PC-9 (cell line): ENCODE data around the gene ZNF587B. TPM values are rescaled to one million over a fixed set of nuclear protein-coding genes. Genes with fewer than 3 reads are reported as not detected.

Experiments used
- BruUV-seq: library from RNA; stranded (reverse); fragments of 400-500 nt; replicated peaks from 2 replicates; lab custom pipeline; 2021; lab: Mats Ljungman, UMichigan
- CTCF ChIA-PET: fragments of 300-600 bp; sonication (Branson Sonifier 250); formaldehyde crosslinking; loops from one replicate; lab custom pipeline; 2022; ENCODE audit warnings: antibody characterized with exemption; lab: Charles Lee
- POLR2A ChIA-PET: fragments of 300-600 bp; sonication (Branson Sonifier 250); formaldehyde crosslinking; loops from one replicate; lab custom pipeline; 2022; ENCODE audit warnings: antibody characterized with exemption; ENCODE audit not compliant: unreplicated experiment; lab: Charles Lee
- DNase-seq, 2 experiments: peaks; one replicate each; pipeline versions ENCODE4 v3.0.0 to v3.0.0-alpha.2; 2015 to 2022; ENCODE audit warnings: mixed read lengths in 1 of 2
- H2AFZ ChIP-seq: fragments of 200-600 bp; sonication (generic); 2 replicates; pipeline ENCODE4 v1.8.1; 2017; ENCODE audit warnings: antibody characterized with exemption
- H3F3A ChIP-seq: fragments of 200-600 bp; sonication (generic); 2 replicates; pipeline ENCODE4 v1.8.1; 2017; ENCODE audit warnings: antibody characterized with exemption, mild to moderate bottlenecking, low read depth; ENCODE audit not compliant: insufficient read depth
- H3K27ac ChIP-seq: fragments of 200-600 bp; sonication (generic); 2 replicates; pipeline ENCODE4 v1.6.1; 2016; ENCODE audit warnings: mixed run types
- H3K27me3 ChIP-seq: fragments of 200-600 bp; sonication (generic); 2 replicates; pipeline ENCODE4 v1.6.1; 2016; ENCODE audit warnings: low read depth, mixed run types; ENCODE audit not compliant: insufficient read depth
- H3K36me3 ChIP-seq: fragments of 200-600 bp; sonication (generic); 2 replicates; pipeline ENCODE4 v1.6.1; 2016; ENCODE audit warnings: low read depth, mixed run types
- H3K4me1 ChIP-seq: fragments of 200-600 bp; sonication (generic); replicated peaks from 2 replicates; pipeline ENCODE4 v1.6.1; 2016; ENCODE audit warnings: mixed run types; ENCODE audit not compliant: insufficient read depth
- H3K4me2 ChIP-seq: fragments of 200-600 bp; sonication (generic); 2 replicates; pipeline ENCODE4 v1.6.1; 2017; ENCODE audit warnings: mixed run types
- H3K4me3 ChIP-seq: fragments of 200-600 bp; sonication (generic); 2 replicates; pipeline ENCODE4 v1.6.1; 2016; ENCODE audit warnings: mixed run types
- H3K79me2 ChIP-seq: fragments of 200-600 bp; sonication (generic); 2 replicates; pipeline ENCODE4 v1.6.1; 2017; ENCODE audit warnings: low read depth, mixed run types
- H3K9me2 ChIP-seq: fragments of 200-600 bp; sonication (generic); 2 replicates; pipeline ENCODE4 v1.8.1; 2017; ENCODE audit warnings: mild to moderate bottlenecking; ENCODE audit not compliant: insufficient read depth
- H3K9me3 ChIP-seq: fragments of 200-600 bp; sonication (generic); 2 replicates; pipeline ENCODE4 v1.8.1; 2016; ENCODE audit warnings: low read depth; ENCODE audit not compliant: insufficient read depth
- H4K20me1 ChIP-seq: fragments of 200-600 bp; sonication (generic); 2 replicates; pipeline ENCODE4 v1.8.1; 2017; ENCODE audit not compliant: insufficient read depth
- EZH2 ChIP-seq: fragments of 200-600 bp; sonication (generic); IDR thresholded peaks from 2 replicates; pipeline ENCODE4 v1.8.0; 2017; ENCODE audit warnings: antibody characterized with exemption, low read depth
- intact Hi-C: fragments of 100-400 bp; cut with micrococcal nuclease; formaldehyde crosslinking; loops from one replicate; pipeline ENCODE4 v1.10.0; 2022; ENCODE audit not compliant: unreplicated experiment
- total RNA-seq: library from RNA; stranded (reverse); gene quantifications from 2 replicates; pipeline ENCODE4 v1.2.3, GENCODE V29; 2021
- TF ChIP-seq, protein P1 (sequence below): fragments of 200-600 bp; sonication (generic); conservative IDR thresholded peaks from 2 replicates; pipeline ENCODE4 v1.6.1; 2017; ENCODE audit warnings: mixed run types, antibody characterized with exemption, mild to moderate bottlenecking, moderate library complexity

The ZNF587B gene
- total RNA-seq, 1 experiment from 2014 or later, result 21.2 TPM

DNA sequence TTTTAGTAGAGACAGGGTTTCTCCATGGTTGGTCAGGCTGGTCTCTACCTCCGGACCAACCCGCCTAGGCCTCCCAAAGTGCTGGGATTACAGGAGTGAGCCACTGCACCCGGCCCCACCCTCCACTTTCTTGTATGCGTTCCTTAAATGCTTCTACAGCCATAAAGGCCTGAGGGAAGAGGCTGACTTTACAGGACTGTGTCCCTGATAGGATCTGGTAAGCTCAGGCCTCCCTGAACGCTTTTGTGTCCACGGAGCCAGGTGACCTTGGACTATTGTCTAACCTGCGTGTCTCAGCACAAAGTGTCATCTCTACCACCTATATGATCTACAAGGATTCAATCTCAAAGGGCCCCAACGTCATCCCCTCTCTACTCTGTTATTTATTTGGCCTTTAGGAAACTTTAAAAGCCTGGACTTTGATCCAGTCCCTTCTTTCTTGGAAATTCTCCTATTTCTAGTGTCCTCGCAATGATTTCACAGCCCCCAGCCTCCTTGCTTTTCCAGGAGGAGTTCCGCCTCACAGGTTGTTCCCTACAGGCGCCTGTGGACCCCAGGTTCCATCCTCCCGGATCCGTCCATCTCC, 16.1 kb upstream of the ZNF587B start:
- ChIA-PET CTCF (no interaction called here), POLR2A (interaction anchor here (1.2 kb wide), 1 partner anchor 10 kb away, joined by 28 read pairs; no protein-coding TSS in a partner anchor)
- peaks cover 4% of the 10 kb centered on the region; the same call in 1 of the 2 replicates for H3F3A ChIP-seq
- no peaks in the 10 kb centered on the region; the same call in 1 of the 2 replicates for H4K20me1 ChIP-seq
- H3K9me3 ChIP-seq, result no peaks in the 10 kb centered on the region
- intact Hi-C loops, result loop anchor here (1.0 to 2.0 kb wide), 3 partner anchors 10 to 67 kb away; partner anchors contain the start of gene ZNF776
- DNase-seq, result peak; percentile 45 to 77
- H3K4me3 ChIP-seq, result peak overlapping the region; percentile 80
- peak overlapping the region; percentile 42 for H3K27ac ChIP-seq
- TF ChIP-seq, protein P1, sequence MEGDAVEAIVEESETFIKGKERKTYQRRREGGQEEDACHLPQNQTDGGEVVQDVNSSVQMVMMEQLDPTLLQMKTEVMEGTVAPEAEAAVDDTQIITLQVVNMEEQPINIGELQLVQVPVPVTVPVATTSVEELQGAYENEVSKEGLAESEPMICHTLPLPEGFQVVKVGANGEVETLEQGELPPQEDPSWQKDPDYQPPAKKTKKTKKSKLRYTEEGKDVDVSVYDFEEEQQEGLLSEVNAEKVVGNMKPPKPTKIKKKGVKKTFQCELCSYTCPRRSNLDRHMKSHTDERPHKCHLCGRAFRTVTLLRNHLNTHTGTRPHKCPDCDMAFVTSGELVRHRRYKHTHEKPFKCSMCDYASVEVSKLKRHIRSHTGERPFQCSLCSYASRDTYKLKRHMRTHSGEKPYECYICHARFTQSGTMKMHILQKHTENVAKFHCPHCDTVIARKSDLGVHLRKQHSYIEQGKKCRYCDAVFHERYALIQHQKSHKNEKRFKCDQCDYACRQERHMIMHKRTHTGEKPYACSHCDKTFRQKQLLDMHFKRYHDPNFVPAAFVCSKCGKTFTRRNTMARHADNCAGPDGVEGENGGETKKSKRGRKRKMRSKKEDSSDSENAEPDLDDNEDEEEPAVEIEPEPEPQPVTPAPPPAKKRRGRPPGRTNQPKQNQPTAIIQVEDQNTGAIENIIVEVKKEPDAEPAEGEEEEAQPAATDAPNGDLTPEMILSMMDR, result no peak
- no peak for TF ChIP-seq EZH2
- H3K4me2 ChIP-seq, result peak overlapping the region; percentile 92
- peaks cover 12% of the 10 kb centered on the region for H3K79me2 ChIP-seq
- no peaks in the 10 kb centered on the region for H3K9me2 ChIP-seq
- H3K27me3 ChIP-seq, result no peaks in the 10 kb centered on the region
- peaks cover 25% of the 10 kb centered on the region; the same call in 1 of the 2 replicates for H3K36me3 ChIP-seq
- H2AFZ ChIP-seq, result peak overlapping the region; percentile 89
- BruUV-seq, result no TSS peak
- H3K4me1 ChIP-seq, result peaks cover 21% of the 10 kb centered on the region

DNA sequence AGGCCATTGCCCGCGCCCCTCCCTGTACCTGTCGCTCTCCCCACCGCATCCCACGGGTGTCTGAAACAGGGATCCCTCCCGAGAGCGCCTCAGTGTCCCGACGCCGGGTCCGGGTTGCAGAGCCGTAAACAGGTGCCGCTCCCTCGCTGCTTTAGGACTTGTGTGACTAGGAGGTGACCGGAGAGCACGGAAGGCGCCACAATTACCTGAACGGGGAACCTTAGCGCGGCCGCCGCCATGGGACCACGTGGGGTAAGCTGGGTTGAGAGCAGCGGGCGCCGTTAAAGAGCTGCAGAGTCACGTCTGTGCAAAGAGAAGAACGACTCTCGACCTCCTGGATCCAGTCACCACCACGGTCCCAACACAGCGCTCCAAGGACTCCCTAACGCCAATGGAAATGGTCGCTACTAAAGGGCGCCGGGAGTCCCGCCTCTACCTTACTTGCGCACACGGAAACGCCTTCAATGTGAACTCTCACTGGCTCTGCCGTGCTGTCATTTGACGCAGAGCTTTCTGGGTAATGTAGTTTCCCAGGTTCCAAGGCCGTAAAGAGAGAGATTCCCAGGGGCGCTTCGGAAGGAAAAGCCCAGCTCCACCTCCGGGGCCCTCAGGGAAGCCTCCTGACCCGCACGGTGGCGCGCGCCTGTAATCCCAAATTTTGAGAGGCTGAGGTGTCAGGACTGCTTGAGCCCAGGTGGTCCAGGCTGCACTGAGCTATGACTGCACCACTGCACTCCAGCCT, 15.4 kb upstream of the ZNF587B start, which contains the start of gene ZNF552:
TSS of gene ZNF552 (minus strand) at position 409 of the 742 bp plus-strand sequence. CDS start at position 239, 170 bp downstream.
- ChIA-PET CTCF (no interaction called here), POLR2A (interaction anchor here (0.5 to 1.2 kb wide), 6 partner anchors 10 to 499 kb away, joined by 3 to 28 read pairs (median 4); partner anchors contain the start of genes ZNF530 and ZNF548)
- no peaks in the 10 kb centered on the region for H3K27me3 ChIP-seq
- TSS peak; percentile 39 for BruUV-seq
- DNase-seq, result peak; percentile 84 to 93
- peak within 1 kb of the TSS; percentile 80 for H3K4me3 ChIP-seq
- TF ChIP-seq EZH2, result no peak
- TF ChIP-seq, protein P1, result no peak
- H3K36me3 ChIP-seq, result peaks cover 18% of the 10 kb centered on the region; the same call in 1 of the 2 replicates
- peaks cover 4% of the 10 kb centered on the region; the same call in 1 of the 2 replicates for H3F3A ChIP-seq
- no peaks in the 10 kb centered on the region for H3K9me2 ChIP-seq
- H3K27ac ChIP-seq, result peak within 1 kb of the TSS; percentile 42
- peaks cover 13% of the 10 kb centered on the region for H3K79me2 ChIP-seq
- intact Hi-C loops, result loop anchor here (1.0 to 5.0 kb wide), 4 partner anchors 10 to 132 kb away; partner anchors contain the start of genes ZNF551 and ZNF776
- H4K20me1 ChIP-seq, result no peaks in the 10 kb centered on the region; the same call in 1 of the 2 replicates
- H2AFZ ChIP-seq, result peak within 1 kb of the TSS; percentile 89
- H3K9me3 ChIP-seq, result no peaks in the 10 kb centered on the region
- H3K4me1 ChIP-seq, result peaks cover 21% of the 10 kb centered on the region
- peak within 1 kb of the TSS; percentile 92 for H3K4me2 ChIP-seq
